ENCODE results near the gene PROZ.

Gene PROZ

DNA sequence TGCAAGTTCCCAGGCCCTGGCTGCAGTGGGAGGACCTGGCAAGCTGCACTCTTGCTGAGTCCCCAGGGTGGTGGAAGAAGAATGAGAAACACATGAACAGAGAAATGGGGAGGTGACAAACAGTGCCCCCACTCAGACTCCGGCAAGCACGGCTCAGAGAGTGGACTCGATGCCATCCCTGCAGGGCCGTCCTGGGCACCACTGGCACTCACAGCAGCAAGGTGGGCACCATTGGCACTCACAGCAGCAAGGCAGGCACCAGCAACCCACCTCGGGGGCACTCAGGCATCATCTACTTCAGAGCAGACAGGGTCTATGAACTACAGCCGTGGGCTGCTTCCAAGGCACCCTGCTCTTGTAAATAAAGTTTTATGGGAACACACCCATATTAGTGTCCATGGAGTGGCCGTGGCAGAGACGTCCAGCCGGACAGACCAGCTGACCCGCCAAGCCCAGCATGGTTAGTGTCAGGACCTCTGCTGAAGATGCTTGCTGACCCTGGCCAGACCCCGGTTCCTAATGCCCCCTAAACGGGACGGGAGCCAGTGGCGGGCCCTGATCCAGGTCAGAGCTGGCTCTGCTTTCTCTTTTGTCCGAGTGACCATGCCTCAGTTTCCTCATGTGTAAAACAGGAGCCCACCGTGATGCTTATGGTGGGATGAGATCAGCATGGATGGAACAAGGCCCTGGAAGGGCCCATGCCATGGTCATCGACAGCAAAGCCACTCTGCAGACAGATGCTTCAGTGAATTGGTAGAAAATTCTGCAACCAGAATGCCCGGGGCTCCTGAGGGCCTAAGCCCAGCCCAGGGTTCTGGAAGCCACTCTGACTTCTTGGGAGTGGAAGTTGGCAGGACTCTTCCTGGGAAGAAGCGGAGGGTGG lies 37.9 kb upstream of the PROZ start:
- no peak for DNase-seq

DNA sequence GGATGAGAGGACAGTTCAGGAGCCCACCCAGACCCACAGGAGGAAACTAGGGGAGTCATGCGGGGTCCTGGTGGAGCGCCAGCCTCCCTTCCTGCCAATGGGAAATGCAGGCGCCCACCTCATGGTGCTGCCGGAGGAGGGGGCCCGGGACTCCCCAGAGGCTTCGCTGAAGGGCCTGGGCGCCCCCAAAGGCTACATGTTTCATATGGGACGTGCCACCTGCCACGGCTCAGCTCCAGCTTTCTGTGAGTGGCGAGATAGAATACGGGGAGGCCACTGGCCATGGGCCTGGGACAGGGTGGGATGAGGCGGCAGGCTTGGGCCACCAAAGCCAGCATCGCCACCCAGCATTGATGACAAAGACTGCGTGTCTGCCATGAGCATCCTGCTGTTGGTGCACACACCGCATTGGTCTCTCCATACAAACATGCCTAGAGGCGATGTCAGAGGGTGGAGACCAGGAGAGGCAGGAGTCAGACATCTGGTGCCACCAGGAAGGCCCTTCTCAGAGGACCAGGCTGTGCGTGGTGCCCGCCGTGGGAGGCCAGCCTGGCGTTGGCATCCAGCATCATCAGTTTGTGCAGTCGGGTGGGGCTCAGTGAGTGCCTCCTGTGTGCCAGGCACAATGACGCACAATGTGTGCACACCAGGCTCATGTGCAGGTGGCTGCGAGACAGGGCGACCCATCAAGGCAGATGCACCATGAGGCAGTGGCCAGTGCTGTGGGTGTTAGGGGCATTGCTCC lies 37.1 kb upstream of the PROZ start:
- no peak for DNase-seq

- DNase-seq = no peak
Measured at GRCh38 chr13:113121928-113122471, 36.4 kb upstream of the PROZ start.

- DNase-seq = no peak
Measured at GRCh38 chr13:113122550-113123225, 35.8 kb upstream of the PROZ start, which contains the start of gene F10. Gene F10, plus strand, starts transcription at chr13:113122799. Its CDS starts 57 bp downstream, at chr13:113122856.

- DNase-seq = no peak
Measured at GRCh38 chr13:113123226-113124201, 34.9 kb upstream of the PROZ start.

GRCh38 chr13:113124211-113124970 lies 34.1 kb upstream of the PROZ start:
- no peak for DNase-seq

DNA sequence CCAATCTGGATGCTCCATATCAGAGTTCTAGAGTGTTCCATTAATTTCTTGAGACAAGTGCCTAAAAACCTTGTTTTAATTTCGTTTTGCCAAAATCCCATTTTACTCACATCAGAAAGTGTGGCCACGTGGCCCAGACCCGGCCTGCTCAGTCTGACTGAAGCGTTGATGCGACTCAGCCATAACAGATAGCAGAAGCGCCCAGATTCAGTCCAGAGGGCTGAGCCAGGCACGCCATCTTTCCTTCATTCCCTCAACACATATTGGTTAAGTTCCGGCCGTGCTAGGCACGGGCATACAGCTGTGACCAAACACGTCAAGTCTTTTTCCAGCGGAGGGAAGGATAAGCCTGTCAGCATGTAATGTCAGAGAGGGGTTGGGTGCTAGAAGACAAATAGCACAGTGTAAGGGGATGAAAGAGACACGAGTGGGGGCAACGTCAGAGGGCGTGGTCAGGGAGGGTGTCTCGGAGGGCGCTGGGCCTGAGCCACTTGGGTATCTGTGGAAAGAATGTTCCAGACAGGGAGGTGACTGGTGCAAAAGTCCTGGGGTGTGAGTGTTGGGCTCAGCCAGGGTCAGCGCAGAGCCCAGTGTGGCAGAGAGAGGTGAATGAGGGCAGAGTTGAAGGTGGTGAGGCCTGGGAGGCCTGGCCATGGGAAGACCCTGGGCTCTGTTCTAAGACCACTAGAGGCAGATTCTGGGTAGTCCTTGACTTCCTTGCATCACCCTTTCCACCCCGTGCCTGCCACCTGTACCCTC lies 32.8 kb upstream of the PROZ start:
- no peak for DNase-seq

DNA sequence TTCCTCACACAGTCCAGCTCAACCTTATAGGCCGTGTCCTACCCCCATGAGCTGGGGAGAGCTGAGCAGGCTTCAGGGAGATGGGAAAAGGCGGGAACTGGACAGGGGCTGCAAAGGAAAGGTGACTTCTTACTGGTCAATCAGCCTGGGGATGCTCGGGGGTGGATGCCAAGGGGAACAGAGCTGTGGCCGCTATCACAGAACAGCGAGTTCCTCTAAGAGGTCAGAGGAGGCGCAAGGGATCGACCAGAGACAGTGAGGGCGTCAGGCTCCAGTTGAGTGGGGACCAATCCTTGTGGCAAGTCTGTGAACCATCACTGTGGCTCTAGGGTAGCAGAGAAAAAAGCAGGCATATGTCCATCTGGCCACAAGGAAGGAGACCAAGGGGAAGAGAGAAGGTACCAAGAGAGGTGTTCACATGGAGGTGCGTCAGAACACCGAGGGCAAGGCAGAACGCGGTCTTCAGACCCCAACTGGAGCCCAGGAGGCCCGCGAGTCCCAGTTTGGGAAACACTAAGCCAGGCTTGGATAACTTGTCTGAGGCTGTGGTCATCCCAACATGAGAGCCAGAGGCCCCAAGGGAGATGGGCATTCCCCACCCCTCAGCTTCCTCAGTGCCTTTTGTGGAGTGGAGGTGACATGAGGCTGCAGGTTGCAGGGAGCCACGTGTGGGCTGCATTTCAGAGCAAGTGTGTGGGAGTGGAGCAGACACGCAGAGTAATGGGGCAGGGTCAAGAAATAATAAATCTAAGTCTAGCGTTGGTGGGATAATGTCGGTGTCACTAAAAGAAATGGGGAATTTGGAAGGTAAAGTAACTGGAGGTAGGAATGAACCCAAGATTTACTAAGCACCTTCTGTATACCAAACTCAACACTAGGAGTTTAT lies 31.9 kb upstream of the PROZ start:
- DNase-seq = no peak

- no peak for DNase-seq
Measured at GRCh38 chr13:113129480-113129879, 29.0 kb upstream of the PROZ start.

DNA sequence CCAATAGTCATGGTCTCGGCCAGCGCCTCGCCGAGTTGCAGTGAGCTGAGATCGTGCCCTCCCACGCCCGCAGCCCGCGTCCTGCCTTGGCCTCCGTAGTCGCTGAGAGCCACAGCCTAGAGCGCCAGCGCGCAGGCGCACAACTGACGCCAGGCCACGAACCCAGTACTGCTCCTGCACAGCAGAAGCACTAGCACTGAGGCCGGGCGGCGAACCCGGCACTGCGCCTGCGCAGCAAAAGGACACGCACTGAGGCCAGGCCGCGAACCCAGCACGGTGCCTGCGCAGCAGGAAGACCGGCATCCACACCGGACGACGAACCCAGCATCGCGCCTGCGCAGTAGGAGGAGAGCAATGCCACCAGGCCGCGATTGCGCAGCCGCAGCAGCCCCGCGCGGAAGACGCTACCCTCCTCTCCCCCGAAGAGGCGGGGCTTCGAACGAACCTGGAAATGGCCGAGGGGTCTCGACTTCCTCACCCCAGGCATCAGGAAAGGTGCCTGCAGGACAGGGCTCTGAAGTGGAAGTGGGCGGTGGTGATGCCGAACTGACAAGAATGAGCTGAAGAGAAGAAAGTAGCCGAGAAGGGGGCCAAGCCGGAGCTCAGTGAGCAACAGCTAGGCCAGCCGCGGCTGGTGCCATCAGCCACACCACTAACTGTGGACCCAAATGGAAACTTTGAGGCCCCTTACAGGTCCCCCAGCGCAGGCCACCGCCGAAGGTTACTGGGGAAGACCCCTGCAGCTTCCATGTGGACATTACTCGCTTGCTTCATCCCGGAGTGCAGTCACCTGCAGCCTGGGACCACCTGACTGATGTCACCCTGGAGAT lies 28.3 kb upstream of the PROZ start:
- peak; percentile 31 for DNase-seq

- no peak for DNase-seq
Measured at GRCh38 chr13:113135281-113135760, 23.1 kb upstream of the PROZ start.

GRCh38 chr13:113137691-113138298 lies 20.7 kb upstream of the PROZ start:
- DNase-seq = no peak

- no peak for DNase-seq
Measured at GRCh38 chr13:113138792-113139551, 19.5 kb upstream of the PROZ start.

- no peak for DNase-seq
Measured at GRCh38 chr13:113139577-113139976, 18.9 kb upstream of the PROZ start.

GRCh38 chr13:113140677-113141600 lies 17.5 kb upstream of the PROZ start:
- DNase-seq = no peak

DNA sequence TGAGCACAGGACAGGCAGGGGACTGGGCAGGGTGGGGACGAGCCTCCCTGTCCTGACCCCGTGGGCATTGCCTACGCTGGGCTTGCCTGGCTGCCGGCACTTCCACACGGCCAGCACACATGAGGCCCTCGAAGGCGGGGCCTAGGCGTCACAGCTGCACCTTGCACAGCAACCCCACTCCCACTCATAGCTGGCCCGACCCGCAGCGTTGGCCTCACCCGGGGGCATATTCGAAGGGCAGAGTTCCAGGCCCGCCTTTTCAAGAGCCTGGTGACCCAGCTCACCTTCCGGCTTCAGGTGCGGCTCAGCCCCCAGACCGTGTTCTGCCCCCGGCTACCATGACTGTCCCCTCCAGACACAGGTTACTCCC lies 16.9 kb upstream of the PROZ start:
- no peak for DNase-seq

All from CD4-positive, alpha-beta T cell treated with Interleukin-21 for 1 hour (primary cell).